Activated naive CD8-positive, alpha-beta T cell treated with anti-CD3 and anti-CD28 coated beads, Interleukin-2, amount 10 ng/mL, durations not matched to agents 7 days and 5 days (primary cell): ENCODE results near the gene CHRDL2. TPM values are rescaled to one million over a fixed set of nuclear protein-coding genes. Genes with fewer than 3 reads are reported as not detected.
"Not testable (repeated sequence)": the region's sequence is repeated elsewhere in the genome, so short reads cannot be mapped to it uniquely, and the experiment has no call there.

ENCODE experiments used
- ATAC-seq: fragments of 150-1000 bp; cut with Tn5 transposase; one replicate; pipeline ENCODE4 v1.10.0; 2021; ENCODE audit warnings: low read depth, moderate library complexity
- POLR2A ChIA-PET: fragments of 350-600 bp; sonication (Branson Sonifier 250); formaldehyde crosslinking; loops from one replicate; lab custom pipeline; 2021; ENCODE audit warnings: antibody characterized with exemption; lab: Charles Lee
- DNase-seq: peaks from one replicate; pipeline ENCODE4 v3.0.0; 2021
- H3K27ac Mint-ChIP-seq: one replicate; pipeline ENCODE4 v1.8.0; 2022; ENCODE audit warnings: mild to moderate bottlenecking, mixed read lengths
- H3K27me3 Mint-ChIP-seq: one replicate; pipeline ENCODE4 v1.8.0; 2022; ENCODE audit warnings: mild to moderate bottlenecking, moderate library complexity, mixed read lengths
- H3K36me3 Mint-ChIP-seq: one replicate; pipeline ENCODE4 v1.8.0; 2021; ENCODE audit warnings: mild to moderate bottlenecking, mixed read lengths
- H3K4me1 Mint-ChIP-seq: one replicate; pipeline ENCODE4 v1.8.0; 2021; ENCODE audit warnings: mixed read lengths
- H3K4me3 Mint-ChIP-seq: one replicate; pipeline ENCODE4 v1.8.0; 2022; ENCODE audit warnings: mild to moderate bottlenecking, moderate library complexity, mixed read lengths
- H3K9me3 Mint-ChIP-seq: one replicate; pipeline ENCODE4 v1.8.0; 2021; ENCODE audit warnings: mixed read lengths
- total RNA-seq, 2 experiments: library from RNA; stranded (reverse); gene quantifications; one replicate each; pipeline ENCODE4 v1.2.3, GENCODE V29; 2021

Gene CHRDL2
- total RNA-seq, 2 experiments from 2014 or later, result not detected

- POLR2A ChIA-PET, result no interaction called here
- no peaks in the 10 kb centered on the region for H3K4me1 Mint-ChIP-seq
- H3K27me3 Mint-ChIP-seq, result no peaks in the 10 kb centered on the region
- ATAC-seq (no peak), DNase-seq (no peak)
- H3K4me3 Mint-ChIP-seq, result no peak overlapping the region
- H3K36me3 Mint-ChIP-seq, result peaks cover 13% of the 10 kb centered on the region
- no peak overlapping the region for H3K27ac Mint-ChIP-seq
- no peaks in the 10 kb centered on the region for H3K9me3 Mint-ChIP-seq
Observed at GRCh38 chr11:74756571-74756970, 25.3 kb upstream of the CHRDL2 start.

- POLR2A ChIA-PET, result no interaction called here
- H3K4me1 Mint-ChIP-seq, result peaks cover 5% of the 10 kb centered on the region
- DNase-seq (no peak), ATAC-seq (no peak)
- peaks cover 14% of the 10 kb centered on the region for H3K36me3 Mint-ChIP-seq
- no peak overlapping the region for H3K4me3 Mint-ChIP-seq
- H3K27me3 Mint-ChIP-seq, result no peaks in the 10 kb centered on the region
- no peak overlapping the region for H3K27ac Mint-ChIP-seq
- H3K9me3 Mint-ChIP-seq, result no peaks in the 10 kb centered on the region
Observed at GRCh38 chr11:74755395-74755995, 24.3 kb upstream of the CHRDL2 start.

- DNase-seq (no peak), ATAC-seq (no peak)
- H3K27me3 Mint-ChIP-seq, result no peaks in the 10 kb centered on the region
- H3K36me3 Mint-ChIP-seq, result peaks cover 14% of the 10 kb centered on the region
- H3K27ac Mint-ChIP-seq, result no peak overlapping the region
- H3K4me1 Mint-ChIP-seq, result peaks cover 11% of the 10 kb centered on the region
- H3K4me3 Mint-ChIP-seq, result no peak overlapping the region
- POLR2A ChIA-PET, result no interaction called here
- no peaks in the 10 kb centered on the region for H3K9me3 Mint-ChIP-seq
Observed at GRCh38 chr11:74754507-74755252, 23.5 kb upstream of the CHRDL2 start.

- peak overlapping the region; percentile 14 for H3K4me3 Mint-ChIP-seq
- H3K9me3 Mint-ChIP-seq, result no peaks in the 10 kb centered on the region
- peaks cover 25% of the 10 kb centered on the region for H3K4me1 Mint-ChIP-seq
- H3K36me3 Mint-ChIP-seq, result peaks cover 12% of the 10 kb centered on the region
- DNase-seq (no peak), ATAC-seq (no peak)
- no peak overlapping the region for H3K27ac Mint-ChIP-seq
- POLR2A ChIA-PET, result interaction anchor here (0.6 to 0.7 kb wide), 2 partner anchors 32 to 345 kb away, joined by 3 to 7 read pairs; no protein-coding TSS in a partner anchor
- no peaks in the 10 kb centered on the region for H3K27me3 Mint-ChIP-seq
Observed at GRCh38 chr11:74751303-74751702, 20.1 kb upstream of the CHRDL2 start.

GRCh38 chr11:74750598-74750997 is 19.4 kb upstream of the CHRDL2 start:
- H3K27ac Mint-ChIP-seq, H3K9me3 Mint-ChIP-seq, H3K27me3 Mint-ChIP-seq, DNase-seq, ATAC-seq, H3K36me3 Mint-ChIP-seq: not testable (repeated sequence)
- POLR2A ChIA-PET, result interaction anchor here (0.6 to 0.7 kb wide), 2 partner anchors 32 to 344 kb away, joined by 3 to 7 read pairs; no protein-coding TSS in a partner anchor
- H3K4me3 Mint-ChIP-seq, result peak overlapping the region; percentile 14
- peaks cover 25% of the 10 kb centered on the region for H3K4me1 Mint-ChIP-seq

GRCh38 chr11:74749965-74750296 is 18.7 kb upstream of the CHRDL2 start:
- POLR2A ChIA-PET, result interaction anchor here (0.8 to 1.4 kb wide), 3 partner anchors 157 to 257 kb away, joined by 3 to 5 read pairs (median 5); partner anchors contain the start of genes LIPT2 and POLD3
- ATAC-seq, result no peak

GRCh38 chr11:74749127-74749964 is 18.1 kb upstream of the CHRDL2 start:
- Mint-ChIP-seq H3K4me1 (peaks cover 25% of the 10 kb centered on the region), H3K36me3 (peaks cover 6% of the 10 kb centered on the region), H3K27ac (peak overlapping the region; percentile 97), H3K4me3 (peak overlapping the region; percentile 100), H3K27me3 (no peaks in the 10 kb centered on the region), H3K9me3 (no peaks in the 10 kb centered on the region)
- POLR2A ChIA-PET, result interaction anchor here (0.6 to 1.4 kb wide), 4 partner anchors 157 to 450 kb away, joined by 3 to 5 read pairs (median 4); partner anchors contain the start of genes LIPT2 and POLD3
- peak; percentile 72 for ATAC-seq
- DNase-seq, result peak; percentile 78

More at GRCh38 chr11:74749965-74750296, 18.7 kb upstream of the CHRDL2 start:
- Mint-ChIP-seq H3K4me3 (peak overlapping the region; percentile 100), H3K36me3 (peaks cover 6% of the 10 kb centered on the region), H3K4me1 (peaks cover 25% of the 10 kb centered on the region), H3K27me3 (no peaks in the 10 kb centered on the region), H3K9me3 (no peaks in the 10 kb centered on the region), H3K27ac (peak overlapping the region; percentile 97)
- no peak for DNase-seq

GRCh38 chr11:74748211-74749126 is 17.2 kb upstream of the CHRDL2 start, which contains the start of gene RNF169:
Gene RNF169, plus strand, starts transcription at chr11:74748849. Its CDS starts 32 bp downstream, at chr11:74748881.
- peak; percentile 95 for ATAC-seq
- Mint-ChIP-seq H3K36me3 (peaks cover 4% of the 10 kb centered on the region), H3K27me3 (no peaks in the 10 kb centered on the region), H3K4me3 (peak within 1 kb of the TSS; percentile 100), H3K27ac (peak within 1 kb of the TSS; percentile 97), H3K9me3 (no peaks in the 10 kb centered on the region), H3K4me1 (peaks cover 25% of the 10 kb centered on the region)
- DNase-seq, result peak; percentile 84
- POLR2A ChIA-PET, result interaction anchor here (0.5 to 1.4 kb wide), 5 partner anchors 47 to 1079 kb away, joined by 3 to 5 read pairs (median 4); partner anchors contain the start of genes LIPT2 and POLD3

- Mint-ChIP-seq H3K9me3 (no peaks in the 10 kb centered on the region), H3K36me3 (peaks cover 4% of the 10 kb centered on the region), H3K27me3 (no peaks in the 10 kb centered on the region), H3K27ac (no peak overlapping the region), H3K4me3 (no peak overlapping the region), H3K4me1 (peaks cover 25% of the 10 kb centered on the region)
- no peak for DNase-seq
- no peak for ATAC-seq
- POLR2A ChIA-PET, result no interaction called here
Observed at GRCh38 chr11:74746868-74747267, 15.6 kb upstream of the CHRDL2 start.

- Mint-ChIP-seq H3K27me3 (peaks cover 3% of the 10 kb centered on the region), H3K9me3 (no peaks in the 10 kb centered on the region), H3K4me3 (no peak overlapping the region), H3K4me1 (peaks cover 12% of the 10 kb centered on the region), H3K36me3 (no peaks in the 10 kb centered on the region), H3K27ac (no peak overlapping the region)
- POLR2A ChIA-PET, result interaction anchor here (0.7 kb wide), 1 partner anchor 212 kb away, joined by 3 read pairs; no protein-coding TSS in a partner anchor
- ATAC-seq (no peak), DNase-seq (no peak)
Observed at GRCh38 chr11:74744277-74744676, 13.1 kb upstream of the CHRDL2 start.

- DNase-seq (no peak), ATAC-seq (no peak)
- H3K4me3 Mint-ChIP-seq, result no peak overlapping the region
- peaks cover 3% of the 10 kb centered on the region for H3K27me3 Mint-ChIP-seq
- H3K27ac Mint-ChIP-seq, result no peak overlapping the region
- POLR2A ChIA-PET, result no interaction called here
- peaks cover 12% of the 10 kb centered on the region for H3K4me1 Mint-ChIP-seq
- H3K9me3 Mint-ChIP-seq, result no peaks in the 10 kb centered on the region
- no peaks in the 10 kb centered on the region for H3K36me3 Mint-ChIP-seq
Observed at GRCh38 chr11:74743640-74744039, 12.4 kb upstream of the CHRDL2 start.

GRCh38 chr11:74742070-74742469 is 10.8 kb upstream of the CHRDL2 start:
- Mint-ChIP-seq H3K4me1 (peaks cover 2% of the 10 kb centered on the region), H3K27me3 (peaks cover 6% of the 10 kb centered on the region)
- POLR2A ChIA-PET, result no interaction called here

More at GRCh38 chr11:74742070-74742469, 10.8 kb upstream of the CHRDL2 start:
- Mint-ChIP-seq H3K9me3 (no peaks in the 10 kb centered on the region), H3K27ac (no peak overlapping the region), H3K4me3 (no peak overlapping the region), H3K36me3 (no peaks in the 10 kb centered on the region)
- ATAC-seq, result no peak
- no peak for DNase-seq
